HL-60 (cell line): Measurements from ENCODE around the gene LEKR1.

Experiments used
- DNase-seq, 2 experiments: peaks; one replicate each; pipeline ENCODE4 v3.0.0-alpha.2; 2010 to 2020; ENCODE audit warnings: low read depth in 1 of 2, low spot score in 1 of 2
- H3K27ac ChIP-seq: fragments of 250-450 bp; sonication (Bioruptor Pico); replicated peaks from 2 replicates; pipeline ENCODE4 v1.5.1; 2020; ENCODE audit warnings: mild to moderate bottlenecking, moderate library complexity
- H3K27me3 ChIP-seq: fragments of 250-450 bp; sonication (Bioruptor Pico); 2 replicates; pipeline ENCODE4 v1.5.1; 2021; ENCODE audit warnings: mild to moderate bottlenecking, moderate library complexity; ENCODE audit not compliant: insufficient read depth, poor library complexity, severe bottlenecking
- H3K4me3 ChIP-seq: replicated peaks from 2 replicates; pipeline ENCODE4 v1.5.1; 2011; ENCODE audit warnings: mild to moderate bottlenecking, control low read depth, low read length; ENCODE audit not compliant: insufficient read depth
- CTCF ChIP-seq: IDR thresholded peaks from one replicate; pipeline ENCODE4 v1.5.1; 2011; ENCODE audit warnings: low read length, control low read depth, inconsistent platforms; ENCODE audit not compliant: insufficient read depth
- GABPA ChIP-seq: IDR thresholded peaks from 2 replicates; pipeline ENCODE4 v1.6.1; 2012; ENCODE audit warnings: low read depth
- POLR2AphosphoS5 ChIP-seq: IDR thresholded peaks from 2 replicates; pipeline ENCODE4 v1.6.1; 2012; ENCODE audit warnings: low read depth
- SPI1 ChIP-seq: IDR thresholded peaks from 2 replicates; pipeline ENCODE4 v1.6.1; 2012; ENCODE audit warnings: low read depth, mild to moderate bottlenecking, borderline replicate concordance
- TF ChIP-seq, protein P1 (sequence below): IDR thresholded peaks from 2 replicates; pipeline ENCODE4 v1.6.1; 2012; ENCODE audit warnings: low read depth; ENCODE audit not compliant: insufficient replicate concordance

Gene LEKR1

DNA sequence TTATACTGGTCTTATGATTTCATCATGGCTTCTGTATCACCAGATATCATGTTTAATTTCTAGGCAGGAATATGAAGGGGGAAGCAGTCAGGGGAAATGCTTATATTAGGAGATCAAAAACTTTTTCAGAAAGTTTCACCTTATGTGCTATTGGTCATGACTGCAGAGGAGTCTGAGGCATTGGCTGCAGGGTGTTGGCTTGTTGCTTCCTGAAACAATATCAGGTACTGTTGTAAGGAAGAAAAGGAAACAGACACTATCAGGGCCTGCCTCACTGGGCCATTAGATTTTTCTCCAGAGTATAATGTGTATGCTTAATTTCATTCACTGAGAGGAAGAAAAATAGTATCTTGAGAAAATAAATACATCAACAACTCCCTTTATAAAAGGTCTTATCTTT is 34.7 kb downstream of the LEKR1 start:
- no peak for DNase-seq
- Histone ChIP-seq H3K27me3 (no peaks in the 10 kb centered on the region), H3K27ac (no peak overlapping the region), H3K4me3 (no peak overlapping the region)
- TF ChIP-seq GABPA (no peak), SPI1 (no peak), CTCF (no peak), POLR2AphosphoS5 (no peak)
- TF ChIP-seq, protein P1, sequence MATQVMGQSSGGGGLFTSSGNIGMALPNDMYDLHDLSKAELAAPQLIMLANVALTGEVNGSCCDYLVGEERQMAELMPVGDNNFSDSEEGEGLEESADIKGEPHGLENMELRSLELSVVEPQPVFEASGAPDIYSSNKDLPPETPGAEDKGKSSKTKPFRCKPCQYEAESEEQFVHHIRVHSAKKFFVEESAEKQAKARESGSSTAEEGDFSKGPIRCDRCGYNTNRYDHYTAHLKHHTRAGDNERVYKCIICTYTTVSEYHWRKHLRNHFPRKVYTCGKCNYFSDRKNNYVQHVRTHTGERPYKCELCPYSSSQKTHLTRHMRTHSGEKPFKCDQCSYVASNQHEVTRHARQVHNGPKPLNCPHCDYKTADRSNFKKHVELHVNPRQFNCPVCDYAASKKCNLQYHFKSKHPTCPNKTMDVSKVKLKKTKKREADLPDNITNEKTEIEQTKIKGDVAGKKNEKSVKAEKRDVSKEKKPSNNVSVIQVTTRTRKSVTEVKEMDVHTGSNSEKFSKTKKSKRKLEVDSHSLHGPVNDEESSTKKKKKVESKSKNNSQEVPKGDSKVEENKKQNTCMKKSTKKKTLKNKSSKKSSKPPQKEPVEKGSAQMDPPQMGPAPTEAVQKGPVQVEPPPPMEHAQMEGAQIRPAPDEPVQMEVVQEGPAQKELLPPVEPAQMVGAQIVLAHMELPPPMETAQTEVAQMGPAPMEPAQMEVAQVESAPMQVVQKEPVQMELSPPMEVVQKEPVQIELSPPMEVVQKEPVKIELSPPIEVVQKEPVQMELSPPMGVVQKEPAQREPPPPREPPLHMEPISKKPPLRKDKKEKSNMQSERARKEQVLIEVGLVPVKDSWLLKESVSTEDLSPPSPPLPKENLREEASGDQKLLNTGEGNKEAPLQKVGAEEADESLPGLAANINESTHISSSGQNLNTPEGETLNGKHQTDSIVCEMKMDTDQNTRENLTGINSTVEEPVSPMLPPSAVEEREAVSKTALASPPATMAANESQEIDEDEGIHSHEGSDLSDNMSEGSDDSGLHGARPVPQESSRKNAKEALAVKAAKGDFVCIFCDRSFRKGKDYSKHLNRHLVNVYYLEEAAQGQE = no peak

- Histone ChIP-seq H3K4me3 (no peak overlapping the region), H3K27ac (no peak overlapping the region), H3K27me3 (no peaks in the 10 kb centered on the region)
- DNase-seq = no peak
- TF ChIP-seq POLR2AphosphoS5 = no peak
- TF ChIP-seq CTCF = no peak
- TF ChIP-seq, protein P1 = no peak
- TF ChIP-seq SPI1 = no peak
- no peak for TF ChIP-seq GABPA
These were observed 36.2 kb downstream of the LEKR1 start for GRCh38 chr3:156862338-156862737.

DNA sequence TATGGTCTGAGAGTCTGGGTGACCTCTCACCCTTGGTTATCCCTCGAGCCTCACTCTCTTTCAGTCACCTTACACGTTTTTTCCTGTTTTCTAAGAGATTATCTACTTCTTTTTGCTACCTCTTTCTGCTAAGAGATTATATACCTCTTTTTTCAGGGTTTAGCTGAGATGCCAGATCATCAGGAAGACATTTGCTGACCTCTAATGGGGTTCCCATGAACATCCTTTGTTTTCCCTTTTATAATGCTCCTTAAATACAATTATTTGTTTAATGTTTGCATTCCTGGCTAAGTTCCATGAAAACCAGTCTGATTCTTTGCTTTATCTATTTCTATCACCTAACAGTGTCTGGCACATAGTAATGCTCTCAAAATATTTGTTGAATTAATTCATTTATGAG is 39.6 kb downstream of the LEKR1 start:
- H3K27ac ChIP-seq = no peak overlapping the region
- no peaks in the 10 kb centered on the region for H3K27me3 ChIP-seq
- no peak overlapping the region for H3K4me3 ChIP-seq
- DNase-seq = no peak
- TF ChIP-seq, protein P1 = no peak
- no peak for TF ChIP-seq POLR2AphosphoS5
- no peak for TF ChIP-seq GABPA
- no peak for TF ChIP-seq CTCF
